HL-60/S4 treated with retinoic acid at 250 ng/mL for 4 days and 3 days (cell line): ENCODE data around the gene ZNF789.

Experiments used
- in situ Hi-C: fragments of 300-500 bp; cut with MboI; formaldehyde crosslinking; loops from 2 replicates; pipeline ENCODE4 v1.7.0; 2022; ENCODE audit warnings: low sequenced_read_pairs

ZNF789 gene

GRCh38 chr7:99457650-99458493, 14.8 kb upstream of the ZNF789 start:
- in situ Hi-C loops = no loop called here

- in situ Hi-C loops = no loop called here
Observed at GRCh38 chr7:99459087-99459486, 13.6 kb upstream of the ZNF789 start.

- in situ Hi-C loops = no loop called here
Observed at GRCh38 chr7:99460651-99461050, 12.0 kb upstream of the ZNF789 start.

GRCh38 chr7:99461221-99461620, 11.5 kb upstream of the ZNF789 start:
- in situ Hi-C loops = no loop called here

- in situ Hi-C loops = no loop called here
Observed at GRCh38 chr7:99465421-99465768, 7.3 kb upstream of the ZNF789 start.

GRCh38 chr7:99468336-99468918, 4.3 kb upstream of the ZNF789 start:
- in situ Hi-C loops = no loop called here

GRCh38 chr7:99469381-99470065, 3.2 kb upstream of the ZNF789 start:
- in situ Hi-C loops = no loop called here

GRCh38 chr7:99473315-99473596, 566 bp downstream of the ZNF789 start:
- in situ Hi-C loops = no loop called here

- in situ Hi-C loops = no loop called here
Observed at GRCh38 chr7:99476107-99476506, 3.4 kb downstream of the ZNF789 start.

GRCh38 chr7:99478464-99479440, 6.1 kb downstream of the ZNF789 start:
- in situ Hi-C loops = no loop called here

- in situ Hi-C loops = no loop called here
Observed at GRCh38 chr7:99485094-99485493, 12.4 kb downstream of the ZNF789 start.

GRCh38 chr7:99489235-99489634, 16.5 kb downstream of the ZNF789 start:
- in situ Hi-C loops = no loop called here

- in situ Hi-C loops = no loop called here
Observed at GRCh38 chr7:99490878-99491277, 18.2 kb downstream of the ZNF789 start.

GRCh38 chr7:99493823-99494222, 21.1 kb downstream of the ZNF789 start:
- in situ Hi-C loops = no loop called here

- in situ Hi-C loops = no loop called here
Observed at GRCh38 chr7:99497766-99498545, 25.3 kb downstream of the ZNF789 start.

- in situ Hi-C loops = no loop called here
Observed at GRCh38 chr7:99498546-99498944, 25.9 kb downstream of the ZNF789 start.

GRCh38 chr7:99499371-99499720, 26.7 kb downstream of the ZNF789 start:
- in situ Hi-C loops = no loop called here

- in situ Hi-C loops = no loop called here
Observed at GRCh38 chr7:99499721-99500636, 27.3 kb downstream of the ZNF789 start, which contains the start of gene ZNF394. Gene ZNF394 (minus strand): TSS chr7:99500281. CDS start chr7:99500093, 188 bp downstream.

GRCh38 chr7:99500637-99501009, 27.9 kb downstream of the ZNF789 start:
- in situ Hi-C loops = no loop called here
